Fibroblast of skin of back (primary cell): ENCODE data around the gene OR8D1. TPM values are rescaled to one million over a fixed set of nuclear protein-coding genes. Genes with fewer than 3 reads are reported as not detected.
A peak's percentile ranks its signal among the peaks of the same experiment; 100 is the strongest.

ENCODE experiments used
- DNase-seq: peaks from one replicate; pipeline ENCODE4 v3.0.0-alpha.2; 2013
- polyA plus RNA-seq, 2 experiments: library from polyadenylated mRNA; unstranded; fragments of 120-200 nt; gene quantifications; one replicate each; pipeline ENCODE4 v1.2.1, GENCODE V29; 2013; ENCODE audit not compliant: insufficient read length in 2 of 2

The OR8D1 gene
- not detected for polyA plus RNA-seq (2013, experiment 1 of 2; ENCODE audit: insufficient read length)
- not detected for polyA plus RNA-seq (2013, experiment 2 of 2; ENCODE audit: insufficient read length)

DNA sequence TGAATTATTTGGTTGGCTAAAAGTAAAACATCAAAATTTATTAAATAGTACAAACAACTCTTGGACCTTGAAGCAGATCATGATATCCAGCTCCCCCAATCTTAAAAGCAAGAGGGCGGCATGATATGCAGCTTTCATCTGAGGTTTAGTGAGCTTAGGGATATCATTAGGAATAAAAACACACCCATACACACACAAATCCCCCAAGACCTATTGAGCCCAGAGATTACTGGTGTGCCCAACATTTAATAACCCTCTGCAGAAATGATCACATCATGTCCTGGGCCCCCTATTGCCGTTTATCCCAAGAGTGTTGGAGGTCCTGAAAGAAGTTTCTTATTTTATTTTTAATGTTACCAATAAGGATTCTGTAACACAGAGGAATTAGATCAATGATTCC, at the start of gene OR8D1:
TSS of gene OR8D1 (minus strand) at position 101 of the 400 bp plus-strand sequence. CDS start 3,183 bp downstream, outside the sequence.
- no peak for DNase-seq

DNA sequence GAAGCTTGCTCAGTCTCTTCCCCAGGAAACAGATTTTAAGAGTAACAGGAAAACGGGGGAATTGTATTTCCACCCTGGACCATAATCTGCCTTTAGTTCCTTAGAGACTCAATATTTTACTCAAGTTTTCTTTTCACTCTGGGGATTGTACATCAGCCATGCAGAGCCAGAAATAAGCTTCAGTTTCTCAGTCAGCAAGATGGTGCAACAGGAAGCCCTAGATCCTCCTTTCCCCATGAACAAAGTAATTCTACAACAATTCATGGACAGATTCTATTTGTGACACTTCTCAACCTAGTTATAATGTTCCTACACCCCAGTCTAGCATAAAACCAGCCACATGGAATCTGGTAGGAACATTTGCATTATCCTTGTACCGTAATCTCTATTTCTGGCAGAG, 45.8 kb upstream of the OR8D1 start:
- DNase-seq = no peak

DNA sequence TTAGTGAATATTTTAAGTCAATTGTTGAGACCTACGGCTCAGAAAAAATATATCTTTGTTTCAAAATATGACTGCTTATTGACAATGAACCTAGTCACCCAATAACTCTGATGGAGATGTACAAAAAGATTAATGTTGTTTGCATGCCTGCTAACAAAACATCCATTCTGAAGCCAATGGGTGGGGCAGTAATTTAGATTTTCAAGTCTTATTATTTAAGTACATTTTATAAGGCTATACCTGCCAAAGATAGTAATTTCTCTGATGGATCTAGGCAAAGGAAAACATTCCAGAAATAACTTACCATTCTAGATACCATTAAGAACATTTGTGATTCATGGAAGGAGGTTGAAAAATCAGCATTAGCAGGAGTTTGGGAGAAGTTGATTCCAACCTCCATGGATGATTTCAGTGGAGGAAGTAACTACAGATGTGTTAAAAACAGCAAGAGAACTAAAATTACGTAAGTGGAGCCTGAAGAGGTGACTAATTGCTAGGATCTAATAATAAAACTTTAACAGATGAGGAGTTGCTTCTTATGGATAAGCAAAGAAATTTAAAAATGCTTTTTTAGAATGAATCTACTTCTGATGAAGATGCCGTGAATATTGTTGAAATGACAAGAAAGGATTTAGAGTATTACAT, 32.7 kb upstream of the OR8D1 start:
- no peak for DNase-seq

- DNase-seq = no peak
Observed at GRCh38 chr11:124344346-124344745, 30.6 kb upstream of the OR8D1 start.

- DNase-seq = no peak
Observed at GRCh38 chr11:124340142-124340447, 26.3 kb upstream of the OR8D1 start.

DNA sequence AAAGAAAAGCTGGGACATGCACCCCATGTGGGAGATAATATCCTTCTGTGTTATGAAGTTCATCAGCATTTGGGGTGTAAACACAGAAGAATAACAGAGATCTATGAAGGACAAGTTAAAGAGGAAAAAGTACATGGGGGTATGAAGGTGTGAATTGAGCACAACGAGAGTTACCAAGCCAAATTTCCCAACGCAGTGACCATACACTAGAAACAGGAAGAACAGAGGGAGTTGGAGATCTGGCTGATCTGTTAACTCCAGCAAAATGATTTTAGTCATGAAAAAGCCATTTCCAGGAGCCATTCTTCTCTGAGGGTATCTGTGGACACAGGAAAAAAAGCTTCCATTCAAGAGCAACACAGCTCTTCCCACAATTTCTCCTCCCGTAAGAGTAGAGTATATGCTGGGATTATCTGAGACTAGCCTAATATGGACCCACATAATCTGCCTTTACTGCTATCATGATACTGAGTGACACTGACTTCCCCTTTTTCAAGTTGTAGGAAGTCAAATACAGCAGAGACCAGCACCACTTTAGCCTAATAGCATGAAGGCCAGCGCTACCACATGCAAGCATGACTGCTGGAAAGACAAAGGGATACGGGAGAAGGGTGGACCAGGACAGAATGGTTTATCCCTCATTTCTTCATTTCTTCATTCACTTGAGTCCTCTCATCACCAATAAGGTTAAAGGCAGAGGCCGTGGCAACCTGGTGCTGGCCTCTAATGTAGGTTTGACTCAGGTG, 25.8 kb upstream of the OR8D1 start:
- DNase-seq = no peak

GRCh38 chr11:124331873-124332272, 18.1 kb upstream of the OR8D1 start:
- DNase-seq = no peak

DNA sequence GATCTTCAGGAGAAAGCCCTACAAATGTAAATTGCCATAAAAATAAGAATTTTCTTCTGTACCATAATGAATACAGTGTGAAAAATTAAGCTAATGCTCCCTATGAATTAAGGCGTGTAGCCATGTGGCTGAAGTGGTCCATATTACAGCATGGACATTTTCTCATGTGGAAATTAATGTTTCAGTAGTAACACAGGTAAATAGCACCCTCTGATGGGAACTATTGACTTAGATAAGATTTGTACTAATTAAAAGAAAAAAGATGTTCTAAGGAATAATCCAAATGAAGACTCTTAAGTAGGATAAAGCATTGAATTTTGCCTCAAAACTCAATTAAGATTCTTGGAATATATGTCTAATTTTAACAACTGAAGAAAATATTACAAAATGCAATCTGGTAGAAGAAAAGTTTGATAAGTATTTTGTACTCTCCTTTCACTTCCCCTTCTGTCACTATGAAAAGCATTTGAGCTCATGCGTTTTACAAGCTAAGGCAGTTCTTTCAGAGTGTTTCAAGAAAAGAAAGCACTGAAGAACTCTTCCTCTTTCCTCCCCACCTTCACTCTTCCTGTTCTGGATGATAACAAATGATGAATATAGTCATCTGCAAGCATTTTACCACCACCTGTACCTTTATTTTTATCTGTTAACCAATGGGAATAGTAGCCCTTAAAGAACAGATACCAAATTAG, 16.2 kb upstream of the OR8D1 start:
- DNase-seq = no peak

GRCh38 chr11:124327775-124328174, 14.0 kb upstream of the OR8D1 start:
- no peak for DNase-seq

DNA sequence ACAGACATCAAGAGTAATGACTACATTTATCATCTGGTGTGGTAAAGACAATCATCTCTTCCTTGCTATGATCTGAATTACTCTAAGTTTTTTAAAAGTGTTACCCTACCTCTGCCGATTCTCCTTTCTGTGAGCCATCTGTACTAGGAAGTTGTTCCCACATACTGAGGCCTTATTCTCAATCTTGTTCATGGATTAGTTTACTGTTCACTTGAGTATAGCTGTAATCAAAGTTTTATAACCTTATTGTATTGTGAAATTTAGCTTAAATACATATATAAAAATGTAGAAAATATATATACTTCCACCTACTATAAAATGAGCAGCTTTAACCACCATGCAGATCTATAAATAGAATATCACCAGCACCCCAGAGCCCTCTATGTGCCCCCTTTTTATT, 8.6 kb upstream of the OR8D1 start:
- no peak for DNase-seq

- DNase-seq = no peak
Observed at GRCh38 chr11:124320097-124320496, 6.3 kb upstream of the OR8D1 start, which contains the start of gene OR8D2. Gene OR8D2 (minus strand): TSS chr11:124320197. CDS start chr11:124320197, 0 bp downstream.

DNA sequence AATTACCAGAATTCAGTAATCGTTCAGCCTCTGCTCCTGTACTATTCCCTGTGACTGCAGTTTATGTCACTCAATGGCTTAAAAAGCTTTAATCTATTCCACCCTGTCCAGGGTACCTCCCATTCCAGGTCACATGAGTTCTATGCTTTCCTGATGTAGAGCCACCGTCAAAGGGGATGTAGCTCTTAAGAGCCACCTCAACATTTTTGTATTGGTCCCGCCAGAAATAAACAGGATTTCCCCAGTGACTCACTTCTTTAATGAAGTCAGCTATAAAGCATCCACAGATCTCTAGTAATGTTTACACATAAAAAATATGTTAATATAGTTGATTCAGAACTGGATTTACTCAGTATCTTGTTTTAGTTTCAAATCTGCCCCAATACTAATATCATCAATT, 1.3 kb upstream of the OR8D1 start:
- DNase-seq = peak; percentile 50

GRCh38 chr11:124313131-124313530, 618 bp downstream of the OR8D1 start:
- DNase-seq = no peak

GRCh38 chr11:124311670-124312069, 2.1 kb downstream of the OR8D1 start:
- DNase-seq = no peak

DNA sequence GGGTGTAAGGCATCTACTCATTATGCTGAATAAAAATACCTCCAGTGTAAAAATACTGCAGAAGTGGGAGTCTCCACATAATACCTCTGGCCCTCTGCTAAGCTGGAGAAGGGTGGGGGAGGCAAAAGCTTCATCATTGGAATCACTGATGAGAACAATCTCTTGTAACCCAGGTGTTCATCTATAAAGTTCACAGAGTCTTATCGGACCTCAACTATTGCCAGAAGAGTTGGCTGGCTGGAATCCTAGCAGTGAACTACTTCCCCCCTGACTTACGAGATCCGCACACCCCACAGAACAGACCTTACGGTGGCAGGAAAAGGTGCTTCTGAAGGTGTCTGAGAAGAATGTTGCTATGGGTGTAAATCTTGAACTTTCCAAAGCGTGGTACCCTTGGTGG, 2.5 kb downstream of the OR8D1 start:
- no peak for DNase-seq

DNA sequence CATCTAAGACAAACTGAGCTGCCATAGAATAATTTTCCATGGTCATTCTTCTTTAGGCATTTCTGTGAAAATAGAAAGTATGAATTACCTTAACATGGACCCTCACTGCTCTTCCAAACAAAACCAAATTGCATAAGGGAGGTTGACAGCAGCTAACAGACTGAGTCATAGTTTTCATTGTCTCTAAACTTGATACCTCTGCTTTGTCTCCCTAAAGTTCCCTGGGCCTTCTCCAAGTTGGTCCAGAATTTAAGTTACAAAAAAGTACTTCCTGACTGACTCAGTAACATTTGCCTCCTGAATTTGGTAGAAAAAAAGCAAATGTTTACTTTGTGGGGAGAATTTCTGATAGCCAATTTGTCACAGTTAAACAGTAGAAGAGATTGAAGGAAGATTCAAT, 3.0 kb downstream of the OR8D1 start:
- peak; percentile 15 for DNase-seq

DNA sequence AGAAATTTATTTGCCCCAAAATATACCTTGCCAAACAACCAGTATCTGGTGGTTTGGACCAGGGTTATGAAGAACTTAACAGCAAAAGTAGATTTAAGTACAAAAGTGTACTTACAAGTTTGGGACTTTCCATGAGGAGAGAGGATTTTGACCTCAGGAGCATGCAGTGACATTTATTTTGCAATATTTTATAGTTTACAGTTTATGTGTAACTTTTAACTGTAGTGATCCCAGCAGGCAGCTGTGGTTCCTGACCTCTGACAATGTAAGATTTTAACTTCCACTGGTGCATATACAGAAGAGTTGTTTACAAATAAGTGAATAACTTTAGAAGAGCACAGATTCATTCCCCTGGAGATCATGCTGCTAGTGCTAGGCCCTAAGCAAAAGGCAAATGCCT, 6.7 kb downstream of the OR8D1 start:
- no peak for DNase-seq

GRCh38 chr11:124302347-124303125, 11.2 kb downstream of the OR8D1 start:
- no peak for DNase-seq

DNA sequence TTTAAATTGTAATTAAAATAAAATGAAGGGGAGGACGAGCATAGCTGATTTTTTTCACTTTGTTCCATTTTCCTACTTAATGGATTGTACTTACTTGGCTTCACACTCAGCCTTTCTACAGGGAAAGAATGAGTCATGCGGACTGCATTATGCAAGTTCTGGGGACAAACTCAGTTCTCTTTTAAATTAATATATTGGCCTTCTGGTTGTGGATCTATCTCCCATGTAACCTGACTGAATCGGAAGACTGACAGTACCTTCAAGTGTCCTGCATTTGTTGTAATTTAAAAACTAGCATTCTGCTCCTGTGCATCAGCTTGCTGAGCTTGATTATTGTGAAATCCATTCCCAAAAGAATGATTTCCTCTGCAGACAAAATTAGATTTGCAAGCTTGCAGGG, 12.2 kb downstream of the OR8D1 start:
- peak; percentile 40 for DNase-seq

GRCh38 chr11:124297921-124298320, 15.8 kb downstream of the OR8D1 start:
- DNase-seq = peak; percentile 86

- peak; percentile 55 for DNase-seq
Observed at GRCh38 chr11:124296016-124296415, 17.7 kb downstream of the OR8D1 start.

DNA sequence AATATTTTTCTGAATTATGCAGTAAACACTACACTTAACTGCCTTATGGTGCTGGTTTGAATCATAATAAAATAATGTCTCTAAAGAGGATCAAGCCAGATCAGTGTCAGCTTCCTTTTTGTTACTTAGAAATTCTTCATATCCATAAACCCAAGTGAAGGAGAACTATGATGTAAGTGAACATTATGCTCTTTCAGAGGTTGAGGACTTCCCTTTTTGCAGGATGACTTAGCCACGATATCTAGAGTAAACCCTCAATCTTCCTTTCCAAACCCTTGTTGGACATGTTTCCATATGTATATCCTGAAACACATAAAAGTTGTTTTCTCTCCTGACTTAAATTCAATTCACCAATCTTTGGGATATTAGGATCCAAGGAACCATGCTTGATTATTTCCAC, 19.1 kb downstream of the OR8D1 start:
- no peak for DNase-seq
